IMR-90 (cell line): Measurements from ENCODE around the gene BFSP1. TPM values are rescaled to one million over a fixed set of nuclear protein-coding genes. Genes with fewer than 3 reads are reported as not detected.

Experiments used
- ATAC-seq: fragments of 200-7000 bp; cut with Tn5 transposase; 2 replicates; pipeline ENCODE4 v1.9.1; 2020; ENCODE audit warnings: low read depth, mild to moderate bottlenecking, moderate library complexity
- BruUV-seq: library from RNA; stranded (reverse); fragments of 400-500 nt; replicated peaks from 2 replicates; lab custom pipeline; 2021; lab: Mats Ljungman, UMichigan
- CTCF ChIA-PET: fragments of 300-600 bp; formaldehyde crosslinking; extraction: SDS; loops from one replicate; lab custom pipeline; 2021; ENCODE audit warnings: antibody characterized with exemption; lab: Yijun Ruan, JAX
- POLR2A ChIA-PET: fragments of 300-600 bp; sonication (Branson Sonifier 250); formaldehyde crosslinking; loops from one replicate; lab custom pipeline; 2022; ENCODE audit warnings: antibody characterized with exemption; ENCODE audit not compliant: unreplicated experiment; lab: Charles Lee
- DNase-seq: peaks from one replicate; pipeline ENCODE4 v3.0.0; 2013
- H2AFZ ChIP-seq: replicated peaks from 2 replicates; pipeline ENCODE3; 2013; ENCODE audit warnings: low read length, mild to moderate bottlenecking; ENCODE audit not compliant: poor library complexity
- H2AK5ac ChIP-seq: 2 replicates; pipeline ENCODE4 v1.6.1; 2013; ENCODE audit warnings: low read depth, low read length, inconsistent platforms
- H2AK9ac ChIP-seq: replicated peaks from 2 replicates; pipeline ENCODE3; 2013; ENCODE audit warnings: mild to moderate bottlenecking, low read depth, low read length, moderate library complexity; ENCODE audit not compliant: poor library complexity
- H2BK120ac ChIP-seq: 2 replicates; pipeline ENCODE4 v1.6.1; 2013; ENCODE audit warnings: low read depth, low read length, inconsistent platforms
- H2BK15ac ChIP-seq: 3 replicates; pipeline ENCODE4 v1.6.1; 2013; ENCODE audit warnings: low read depth, low read length, inconsistent platforms
- H2BK20ac ChIP-seq: 2 replicates; pipeline ENCODE4 v1.6.1; 2013; ENCODE audit warnings: low read depth, mild to moderate bottlenecking, inconsistent platforms, low read length, moderate library complexity
- H2BK5ac ChIP-seq: 2 replicates; pipeline ENCODE4 v1.6.1; 2013; ENCODE audit warnings: mild to moderate bottlenecking, low read depth, low read length, inconsistent platforms; ENCODE audit not compliant: poor library complexity, severe bottlenecking
- H3K14ac ChIP-seq: replicated peaks from 2 replicates; pipeline ENCODE4 v1.6.1; 2013; ENCODE audit warnings: low read depth, low read length, inconsistent platforms
- H3K18ac ChIP-seq: 2 replicates; pipeline ENCODE4 v1.6.1; 2013; ENCODE audit warnings: low read depth, low read length, control low read depth
- H3K23ac ChIP-seq: 2 replicates; pipeline ENCODE4 v1.6.1; 2013; ENCODE audit warnings: low read depth, low read length, inconsistent platforms
- H3K27ac ChIP-seq: 2 replicates; pipeline ENCODE4 v1.5.1; 2013; ENCODE audit warnings: mild to moderate bottlenecking, control low read depth, low read length; ENCODE audit not compliant: insufficient read depth
- H3K27me3 ChIP-seq: 2 replicates; pipeline ENCODE4 v1.6.1; 2013; ENCODE audit warnings: low read length; ENCODE audit not compliant: control insufficient read depth, insufficient read depth
- H3K36me3 ChIP-seq: 2 replicates; pipeline ENCODE4 v1.6.1; 2013; ENCODE audit warnings: low read length, mixed read lengths; ENCODE audit not compliant: control insufficient read depth, insufficient read depth
- H3K4ac ChIP-seq: 2 replicates; pipeline ENCODE4 v1.6.1; 2013; ENCODE audit warnings: low read depth, low read length, inconsistent platforms
- H3K4me1 ChIP-seq: 2 replicates; pipeline ENCODE4 v1.6.1; 2013; ENCODE audit warnings: low read length, mixed read lengths; ENCODE audit not compliant: control insufficient read depth, insufficient read depth
- H3K4me2 ChIP-seq: 2 replicates; pipeline ENCODE4 v1.6.1; 2013; ENCODE audit warnings: low read depth, mild to moderate bottlenecking, control low read depth, low read length, moderate library complexity
- H3K4me3 ChIP-seq: 2 replicates; pipeline ENCODE4 v1.5.1; 2013; ENCODE audit warnings: low read depth, mild to moderate bottlenecking, control low read depth, low read length, moderate library complexity; ENCODE audit not compliant: insufficient read depth
- H3K56ac ChIP-seq: 2 replicates; pipeline ENCODE4 v1.6.1; 2013; ENCODE audit warnings: low read length, inconsistent platforms; ENCODE audit not compliant: insufficient read depth; ENCODE audit errors: extremely low read depth
- H3K79me1 ChIP-seq, 2 experiments: 2 replicates each; pipeline ENCODE4 v1.6.1; 2013; ENCODE audit warnings: low read length in 2 of 2, inconsistent platforms in 1 of 2, low read depth in 1 of 2
- H3K9ac ChIP-seq: 2 replicates; pipeline ENCODE4 v1.6.1; 2013; ENCODE audit warnings: low read depth, low read length, control low read depth
- H3K9me1 ChIP-seq: 2 replicates; pipeline ENCODE4 v1.6.1; 2013; ENCODE audit warnings: low read length, inconsistent platforms; ENCODE audit not compliant: insufficient read depth
- H3K9me3 ChIP-seq: 2 replicates; pipeline ENCODE4 v1.6.1; 2013; ENCODE audit warnings: low read length; ENCODE audit not compliant: control insufficient read depth, insufficient read depth
- H4K20me1 ChIP-seq: 2 replicates; pipeline ENCODE4 v1.6.1; 2013; ENCODE audit warnings: low read length, inconsistent platforms; ENCODE audit not compliant: insufficient read depth
- H4K5ac ChIP-seq: 2 replicates; pipeline ENCODE4 v1.6.1; 2013; ENCODE audit warnings: mild to moderate bottlenecking, low read depth, low read length, control low read depth
- H4K8ac ChIP-seq, 2 experiments: 2 replicates each; pipeline ENCODE4 v1.6.1; 2013; ENCODE audit warnings: low read depth in 2 of 2, low read length in 2 of 2, control low read depth in 1 of 2, inconsistent platforms in 1 of 2
- H4K91ac ChIP-seq: 2 replicates; pipeline ENCODE4 v1.6.1; 2013; ENCODE audit warnings: low read depth, low read length, inconsistent platforms; ENCODE audit not compliant: insufficient read depth
- BHLHE40 ChIP-seq: fragments of 150-350 bp; IDR thresholded peaks from 2 replicates; pipeline ENCODE4 v1.6.1; 2016; ENCODE audit warnings: mild to moderate bottlenecking, low read depth, low read length
- CEBPB ChIP-seq: IDR thresholded peaks from 2 replicates; pipeline ENCODE4 v1.6.1; 2012; ENCODE audit warnings: low read depth, low read length, improper control_type of control experiment
- CHD1 ChIP-seq: IDR thresholded peaks from 2 replicates; pipeline ENCODE4 v1.6.1; 2012; ENCODE audit warnings: low read depth, low read length, improper control_type of control experiment
- ELK1 ChIP-seq: fragments of 150-350 bp; IDR thresholded peaks from 2 replicates; pipeline ENCODE4 v1.6.1; 2016; ENCODE audit warnings: low read depth, mild to moderate bottlenecking, low read length, moderate library complexity, borderline replicate concordance
- FOS ChIP-seq: fragments of 150-350 bp; IDR thresholded peaks from 2 replicates; pipeline ENCODE4 v1.6.1; 2016; ENCODE audit warnings: low read depth, low read length
- MAFK ChIP-seq: IDR thresholded peaks from 2 replicates; pipeline ENCODE4 v1.6.1; 2012; ENCODE audit warnings: low read depth, low read length, improper control_type of control experiment
- MAZ ChIP-seq: IDR thresholded peaks from 2 replicates; pipeline ENCODE4 v1.6.1; 2012; ENCODE audit warnings: low read depth, mild to moderate bottlenecking, low read length, improper control_type of control experiment, moderate library complexity, borderline replicate concordance
- MXI1 ChIP-seq: IDR thresholded peaks from 2 replicates; pipeline ENCODE4 v1.6.1; 2012; ENCODE audit warnings: low read depth, mild to moderate bottlenecking, low read length, moderate library complexity, borderline replicate concordance
- NFE2L2 ChIP-seq: fragments of 150-350 bp; IDR thresholded peaks from 2 replicates; pipeline ENCODE4 v1.6.1; 2016; ENCODE audit warnings: low read depth, mild to moderate bottlenecking, low read length
- POLR2A ChIP-seq: IDR thresholded peaks from 2 replicates; pipeline ENCODE4 v1.6.1; 2012; ENCODE audit warnings: mild to moderate bottlenecking, low read depth, low read length
- RAD21 ChIP-seq: IDR thresholded peaks from 2 replicates; pipeline ENCODE4 v1.6.1; 2012; ENCODE audit warnings: low read length, improper control_type of control experiment
- RCOR1 ChIP-seq: IDR thresholded peaks from 2 replicates; pipeline ENCODE4 v1.6.1; 2012; ENCODE audit warnings: mild to moderate bottlenecking, low read length, improper control_type of control experiment; ENCODE audit not compliant: insufficient replicate concordance
- RFX5 ChIP-seq: IDR thresholded peaks from 2 replicates; pipeline ENCODE4 v1.8.0; 2012; ENCODE audit warnings: low read depth, mild to moderate bottlenecking, low read length, moderate library complexity
- SMC3 ChIP-seq: fragments of 150-350 bp; IDR thresholded peaks from 2 replicates; pipeline ENCODE4 v1.6.1; 2016; ENCODE audit warnings: low read depth, mild to moderate bottlenecking, antibody characterized with exemption, low read length, moderate library complexity
- USF2 ChIP-seq: fragments of 150-350 bp; IDR thresholded peaks from 2 replicates; pipeline ENCODE4 v1.6.1; 2017; ENCODE audit warnings: mild to moderate bottlenecking, antibody characterized with exemption, low read length, low read depth
- WGBS, 2 experiments: methylation state at CpG; one replicate each; pipeline versions ENCODE4 v1.1.5 to v1.1.7; 2013; ENCODE audit warnings: missing lambda C conversion rate in 2 of 2; ENCODE audit not compliant: insufficient read length in 1 of 2; ENCODE audit errors: extremely low coverage in 2 of 2; 5-methylcytosine and 5-hydroxymethylcytosine counted together
- dilution Hi-C: fragments of 300-500 bp; cut with HindIII; formaldehyde crosslinking; loops from one replicate; pipeline ENCODE4 v1.14.3; 2018; ENCODE audit warnings: low sequenced_read_pairs; ENCODE audit not compliant: unreplicated experiment
- in situ Hi-C: fragments of 300-500 bp; cut with MboI; formaldehyde crosslinking; loops from 3 replicates; pipeline ENCODE4 v1.14.3; 2019; ENCODE audit warnings: low sequenced_read_pairs, inconsistent platforms, mixed read lengths
- intact Hi-C: fragments of 100-400 bp; cut with micrococcal nuclease; formaldehyde crosslinking; loops from 2 replicates; pipeline ENCODE4 v1.10.0; 2022
- polyA plus RNA-seq, 3 experiments: library from polyadenylated mRNA; depleted of rRNA; stranded (reverse); fragments of >200 nt; gene quantifications; 2 replicates each; pipeline ENCODE4 v1.2.3, GENCODE V29; 2012; ENCODE audit warnings: low replicate concordance in 1 of 3
- total RNA-seq: library from RNA; depleted of rRNA; stranded (reverse); fragments of >200 nt; gene quantifications from 2 replicates; pipeline ENCODE4 v1.2.3, GENCODE V29; 2012
- TF ChIP-seq, protein P1 (sequence below): conservative IDR thresholded peaks from 2 replicates; pipeline ENCODE4 v1.5.1; 2012; ENCODE audit warnings: mild to moderate bottlenecking, low read depth, low read length, improper control_type of control experiment

BFSP1 gene
- total and polyA plus RNA-seq, 2 of the 4 experiments (the other 2 are of a cell fraction): 1.1 to 2.0 TPM

- H3K9ac ChIP-seq: no peak overlapping the region
- H4K20me1 ChIP-seq: no peaks in the 10 kb centered on the region
- no peaks in the 10 kb centered on the region for H3K27me3 ChIP-seq
- H2BK5ac ChIP-seq: no peak overlapping the region
- H3K4me3 ChIP-seq: no peak overlapping the region
- ATAC-seq: no peak
- no peak overlapping the region for H2AFZ ChIP-seq
- H2BK20ac ChIP-seq: no peak overlapping the region
- CTCF ChIA-PET: interaction anchor here (0.6 to 1.5 kb wide), 2 partner anchors 37 to 320 kb away, joined by 3 to 4 read pairs; no protein-coding TSS in a partner anchor
- H4K5ac ChIP-seq: no peak overlapping the region
- dilution Hi-C loops: no loop called here
- H3K9me3 ChIP-seq: no peaks in the 10 kb centered on the region
- WGBS, 2 experiments: 83% methylated on average over 1 of the region's 3 CpGs; no CpG with 5 or more reads in 1 of the 2 experiments
- H3K27ac ChIP-seq: no peak overlapping the region
- no peak overlapping the region for H3K23ac ChIP-seq
- DNase-seq: no peak
- BruUV-seq: no TSS peak
- TF ChIP-seq CEBPB (no peak), MAZ (no peak), CHD1 (no peak), ELK1 (no peak), FOS (no peak), USF2 (no peak), RFX5 (no peak), MAFK (no peak), RCOR1 (no peak), POLR2A (no peak), RAD21 (no peak), NFE2L2 (no peak), BHLHE40 (no peak), MXI1 (no peak), SMC3 (no peak)
- TF ChIP-seq, protein P1, sequence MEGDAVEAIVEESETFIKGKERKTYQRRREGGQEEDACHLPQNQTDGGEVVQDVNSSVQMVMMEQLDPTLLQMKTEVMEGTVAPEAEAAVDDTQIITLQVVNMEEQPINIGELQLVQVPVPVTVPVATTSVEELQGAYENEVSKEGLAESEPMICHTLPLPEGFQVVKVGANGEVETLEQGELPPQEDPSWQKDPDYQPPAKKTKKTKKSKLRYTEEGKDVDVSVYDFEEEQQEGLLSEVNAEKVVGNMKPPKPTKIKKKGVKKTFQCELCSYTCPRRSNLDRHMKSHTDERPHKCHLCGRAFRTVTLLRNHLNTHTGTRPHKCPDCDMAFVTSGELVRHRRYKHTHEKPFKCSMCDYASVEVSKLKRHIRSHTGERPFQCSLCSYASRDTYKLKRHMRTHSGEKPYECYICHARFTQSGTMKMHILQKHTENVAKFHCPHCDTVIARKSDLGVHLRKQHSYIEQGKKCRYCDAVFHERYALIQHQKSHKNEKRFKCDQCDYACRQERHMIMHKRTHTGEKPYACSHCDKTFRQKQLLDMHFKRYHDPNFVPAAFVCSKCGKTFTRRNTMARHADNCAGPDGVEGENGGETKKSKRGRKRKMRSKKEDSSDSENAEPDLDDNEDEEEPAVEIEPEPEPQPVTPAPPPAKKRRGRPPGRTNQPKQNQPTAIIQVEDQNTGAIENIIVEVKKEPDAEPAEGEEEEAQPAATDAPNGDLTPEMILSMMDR: no peak
- intact Hi-C loops: loop anchor here (10.0 kb wide), 1 partner anchor 401 kb away; no protein-coding TSS in a partner anchor
- no peak overlapping the region for H3K14ac ChIP-seq
- H3K79me1 ChIP-seq: peaks cover 0 to 8% of the 10 kb centered on the region in 2 experiments; a peak in 2 of 4 replicates
- H2BK15ac ChIP-seq: no peak overlapping the region
- no peak overlapping the region for H4K91ac ChIP-seq
- no peaks in the 10 kb centered on the region for H3K36me3 ChIP-seq
- H3K9me1 ChIP-seq: no peaks in the 10 kb centered on the region; the same call in 1 of the 2 replicates
- peaks cover 3% of the 10 kb centered on the region; the same call in 1 of the 2 replicates for H3K4me1 ChIP-seq
- no peak overlapping the region for H3K18ac ChIP-seq
- POLR2A ChIA-PET: no interaction called here
- in situ Hi-C loops: no loop called here
- no peak overlapping the region for H3K56ac ChIP-seq
- peak overlapping the region in 1 of 2 experiments; percentile 47; a peak in 1 of 4 replicates for H4K8ac ChIP-seq
- H3K4me2 ChIP-seq: no peak overlapping the region
- no peak overlapping the region for H2BK120ac ChIP-seq
- no peak overlapping the region for H2AK9ac ChIP-seq
- H3K4ac ChIP-seq: no peak overlapping the region
- H2AK5ac ChIP-seq: no peak overlapping the region
Observed at GRCh38 chr20:17534077-17534476, 2.9 kb upstream of the BFSP1 start.
